ENCODE data around the gene SLC2A8. TPM values are rescaled to one million over a fixed set of nuclear protein-coding genes. Genes with fewer than 3 reads are reported as not detected.

The SLC2A8 gene
- total and polyA plus RNA-seq, 3 experiments from 2014 or later, result 4.5 to 7.7 (median 6.2) TPM

- ChIA-PET POLR2A (interaction anchor here (2.9 kb wide), 1 partner anchor 53 kb away, joined by 18 read pairs; the partner anchor contains the start of genes LRSAM1 and RPL12), CTCF (interaction anchor here (1.9 kb wide), 1 partner anchor 183 kb away, joined by 10 read pairs; no protein-coding TSS in a partner anchor)
- Histone ChIP-seq H3K9me3 (ENCODE audit: low read length) (no peaks in the 10 kb centered on the region), H3K27me3 (ENCODE audit: insufficient read depth, low read length, poor library complexity, severe bottlenecking) (peaks cover 32% of the 10 kb centered on the region), H3K27ac (ENCODE audit: low read depth, low read length) (no peak overlapping the region), H3K4me1 (ENCODE audit: insufficient read depth, low read length) (peaks cover 18% of the 10 kb centered on the region), H3K4me3 (ENCODE audit: low read length) (peak overlapping the region; percentile 0), H3K36me3 (ENCODE audit: insufficient read depth, low read length) (no peaks in the 10 kb centered on the region)
- Mint-ChIP-seq H3K36me3 (no peaks in the 10 kb centered on the region), H3K4me3 (peak overlapping the region; percentile 20 to 88 (median 73)), H3K9me3 (no peaks in the 10 kb centered on the region), H3K27me3 (peaks cover 19 to 47% of the 10 kb centered on the region in 2 donors), H3K27ac (peak overlapping the region in 5 of 8 donors; percentile 19 to 89 (median 59)), H3K4me1 (peaks cover 11 to 18% (median 14%) of the 10 kb centered on the region in 3 donors)
- no peak for DNase-seq
Measured at GRCh38 chr9:127398275-127398647, 1.3 kb downstream of the SLC2A8 start.

- no peak for DNase-seq
- no peaks in the 10 kb centered on the region for H3K9me3 ChIP-seq (ENCODE audit: low read length)
- H3K27me3 ChIP-seq (ENCODE audit: insufficient read depth, low read length, poor library complexity, severe bottlenecking), result peaks cover 32% of the 10 kb centered on the region
- no peak overlapping the region for H3K27ac ChIP-seq (ENCODE audit: low read depth, low read length)
- Mint-ChIP-seq H3K27ac (no peak overlapping the region), H3K27me3 (peaks cover 19 to 41% of the 10 kb centered on the region in 2 donors), H3K36me3 (no peaks in the 10 kb centered on the region), H3K4me1 (peaks cover 11 to 18% (median 14%) of the 10 kb centered on the region in 3 donors), H3K9me3 (no peaks in the 10 kb centered on the region), H3K4me3 (peak overlapping the region in 5 of 7 donors; percentile 20 to 88 (median 77))
- POLR2A ChIA-PET, result interaction anchor here (0.6 to 2.9 kb wide), 3 partner anchors 26 to 52 kb away, joined by 3 to 18 read pairs (median 9); partner anchors contain the start of genes LRSAM1, RPL12 and ZNF79
- no peak overlapping the region for H3K4me3 ChIP-seq (ENCODE audit: low read length)
- no peaks in the 10 kb centered on the region for H3K36me3 ChIP-seq (ENCODE audit: insufficient read depth, low read length)
- CTCF ChIA-PET, result interaction anchor here (0.7 to 1.6 kb wide), 2 partner anchors 18 to 184 kb away, joined by 3 to 4 read pairs; no protein-coding TSS in a partner anchor
- H3K4me1 ChIP-seq (ENCODE audit: insufficient read depth, low read length), result peaks cover 18% of the 10 kb centered on the region
Measured at GRCh38 chr9:127398715-127399400, 1.9 kb downstream of the SLC2A8 start.

GRCh38 chr9:127399736-127400269 lies 2.8 kb downstream of the SLC2A8 start:
- H3K27ac ChIP-seq (ENCODE audit: low read depth, low read length), result no peak overlapping the region
- DNase-seq, result no peak
- Mint-ChIP-seq H3K9me3 (no peaks in the 10 kb centered on the region), H3K4me1 (peaks cover 11 to 18% (median 14%) of the 10 kb centered on the region in 3 donors), H3K27ac (peak overlapping the region in 1 of 8 donors; percentile 65), H3K4me3 (peak overlapping the region in 3 of 7 donors; percentile 9 to 43 (median 28)), H3K27me3 (peaks cover 19 to 35% of the 10 kb centered on the region in 2 donors), H3K36me3 (no peaks in the 10 kb centered on the region)
- ChIA-PET POLR2A (interaction anchor here (0.8 kb wide), 1 partner anchor 25 kb away, joined by 3 read pairs; the partner anchor contains the start of gene ZNF79), CTCF (interaction anchor here (1.6 kb wide), 1 partner anchor 17 kb away, joined by 4 read pairs; no protein-coding TSS in a partner anchor)
- no peak overlapping the region for H3K4me3 ChIP-seq (ENCODE audit: low read length)
- H3K4me1 ChIP-seq (ENCODE audit: insufficient read depth, low read length), result peaks cover 18% of the 10 kb centered on the region
- H3K9me3 ChIP-seq (ENCODE audit: low read length), result no peaks in the 10 kb centered on the region
- peaks cover 32% of the 10 kb centered on the region for H3K27me3 ChIP-seq (ENCODE audit: insufficient read depth, low read length, poor library complexity, severe bottlenecking)
- no peaks in the 10 kb centered on the region for H3K36me3 ChIP-seq (ENCODE audit: insufficient read depth, low read length)

GRCh38 chr9:127402401-127403090 lies 5.6 kb downstream of the SLC2A8 start:
- Mint-ChIP-seq H3K27me3 (peaks cover 26 to 41% of the 10 kb centered on the region in 2 donors), H3K4me3 (no peak overlapping the region), H3K36me3 (no peaks in the 10 kb centered on the region), H3K4me1 (peaks cover 4 to 9% (median 6%) of the 10 kb centered on the region in 3 donors), H3K27ac (no peak overlapping the region), H3K9me3 (no peaks in the 10 kb centered on the region)
- H3K27me3 ChIP-seq (ENCODE audit: insufficient read depth, low read length, poor library complexity, severe bottlenecking), result peaks cover 19% of the 10 kb centered on the region
- H3K4me1 ChIP-seq (ENCODE audit: insufficient read depth, low read length), result peaks cover 7% of the 10 kb centered on the region
- H3K9me3 ChIP-seq (ENCODE audit: low read length), result no peaks in the 10 kb centered on the region
- CTCF ChIA-PET, result interaction anchor here (0.6 kb wide), 1 partner anchor 434 kb away, joined by 3 read pairs; no protein-coding TSS in a partner anchor
- no peak overlapping the region for H3K4me3 ChIP-seq (ENCODE audit: low read length)
- no peak overlapping the region for H3K27ac ChIP-seq (ENCODE audit: low read depth, low read length)
- H3K36me3 ChIP-seq (ENCODE audit: insufficient read depth, low read length), result no peaks in the 10 kb centered on the region
- POLR2A ChIA-PET, result no interaction called here
- DNase-seq, result peak in 1 of 5 donors; percentile 33

- Mint-ChIP-seq H3K4me3 (no peak overlapping the region), H3K36me3 (no peaks in the 10 kb centered on the region), H3K27me3 (peaks cover 20 to 36% of the 10 kb centered on the region in 2 donors), H3K9me3 (no peaks in the 10 kb centered on the region), H3K4me1 (peaks cover 0 to under 1% (median 0%) of the 10 kb centered on the region in 3 donors), H3K27ac (no peak overlapping the region)
- H3K4me3 ChIP-seq (ENCODE audit: low read length), result no peak overlapping the region
- POLR2A ChIA-PET, result no interaction called here
- no peaks in the 10 kb centered on the region for H3K9me3 ChIP-seq (ENCODE audit: low read length)
- DNase-seq, result no peak
- H3K36me3 ChIP-seq (ENCODE audit: insufficient read depth, low read length), result no peaks in the 10 kb centered on the region
- CTCF ChIA-PET, result no interaction called here
- H3K4me1 ChIP-seq (ENCODE audit: insufficient read depth, low read length), result no peaks in the 10 kb centered on the region
- H3K27me3 ChIP-seq (ENCODE audit: insufficient read depth, low read length, poor library complexity, severe bottlenecking), result peaks cover 10% of the 10 kb centered on the region
- H3K27ac ChIP-seq (ENCODE audit: low read depth, low read length), result no peak overlapping the region
Measured at GRCh38 chr9:127403507-127404192, 6.7 kb downstream of the SLC2A8 start.

- no peaks in the 10 kb centered on the region for H3K9me3 Mint-ChIP-seq
- H3K36me3 ChIP-seq (ENCODE audit: insufficient read depth, low read length), result no peaks in the 10 kb centered on the region
- H3K9me3 ChIP-seq (ENCODE audit: low read length), result no peaks in the 10 kb centered on the region
- no peak overlapping the region for H3K27ac ChIP-seq (ENCODE audit: low read depth, low read length)
- no peaks in the 10 kb centered on the region for H3K4me1 ChIP-seq (ENCODE audit: insufficient read depth, low read length)
- POLR2A ChIA-PET, result no interaction called here
- DNase-seq, result peak in 1 of 5 donors; percentile 47
- H3K27ac Mint-ChIP-seq, result no peak overlapping the region
- H3K4me3 Mint-ChIP-seq, result no peak overlapping the region
- peaks cover 14 to 29% of the 10 kb centered on the region in 2 donors for H3K27me3 Mint-ChIP-seq
- peaks cover 4% of the 10 kb centered on the region for H3K27me3 ChIP-seq (ENCODE audit: insufficient read depth, low read length, poor library complexity, severe bottlenecking)
- CTCF ChIA-PET, result interaction anchor here (0.5 kb wide), 1 partner anchor 9 kb away, joined by 3 read pairs; no protein-coding TSS in a partner anchor
- no peak overlapping the region for H3K4me3 ChIP-seq (ENCODE audit: low read length)
- H3K4me1 Mint-ChIP-seq, result no peaks in the 10 kb centered on the region
- no peaks in the 10 kb centered on the region for H3K36me3 Mint-ChIP-seq
Measured at GRCh38 chr9:127404631-127405030, 7.7 kb downstream of the SLC2A8 start.

- CTCF ChIA-PET, result interaction anchor here (0.6 kb wide), 1 partner anchor 31 kb away, joined by 3 read pairs; no protein-coding TSS in a partner anchor
- Mint-ChIP-seq H3K36me3 (no peaks in the 10 kb centered on the region), H3K27me3 (peaks cover 14 to 25% of the 10 kb centered on the region in 2 donors), H3K4me3 (no peak overlapping the region), H3K9me3 (no peaks in the 10 kb centered on the region), H3K27ac (no peak overlapping the region), H3K4me1 (no peaks in the 10 kb centered on the region)
- POLR2A ChIA-PET, result no interaction called here
- no peaks in the 10 kb centered on the region for H3K4me1 ChIP-seq (ENCODE audit: insufficient read depth, low read length)
- no peak overlapping the region for H3K4me3 ChIP-seq (ENCODE audit: low read length)
- no peaks in the 10 kb centered on the region for H3K36me3 ChIP-seq (ENCODE audit: insufficient read depth, low read length)
- peak in 1 of 5 donors; percentile 37 for DNase-seq
- no peak overlapping the region for H3K27ac ChIP-seq (ENCODE audit: low read depth, low read length)
- H3K27me3 ChIP-seq (ENCODE audit: insufficient read depth, low read length, poor library complexity, severe bottlenecking), result peaks cover 4% of the 10 kb centered on the region
- H3K9me3 ChIP-seq (ENCODE audit: low read length), result no peaks in the 10 kb centered on the region
Measured at GRCh38 chr9:127405344-127406125, 8.6 kb downstream of the SLC2A8 start.

Data from CD8-positive, alpha-beta memory T cell (primary cell).